Activated CD4-positive, alpha-beta T cell treated with anti-CD3 and anti-CD28 coated beads, Interleukin-2, amount 50 U/mL, for 48 hours (primary cell): Measurements from ENCODE around the gene NADSYN1.
"Not testable (repeated sequence)": the region's sequence is repeated elsewhere in the genome, so short reads cannot be mapped to it uniquely, and the experiment has no call there.

Experiments used
- DNase-seq, 2 experiments: peaks; one replicate each; pipeline ENCODE4 v3.0.0-alpha.2; 2020

The NADSYN1 gene

DNA sequence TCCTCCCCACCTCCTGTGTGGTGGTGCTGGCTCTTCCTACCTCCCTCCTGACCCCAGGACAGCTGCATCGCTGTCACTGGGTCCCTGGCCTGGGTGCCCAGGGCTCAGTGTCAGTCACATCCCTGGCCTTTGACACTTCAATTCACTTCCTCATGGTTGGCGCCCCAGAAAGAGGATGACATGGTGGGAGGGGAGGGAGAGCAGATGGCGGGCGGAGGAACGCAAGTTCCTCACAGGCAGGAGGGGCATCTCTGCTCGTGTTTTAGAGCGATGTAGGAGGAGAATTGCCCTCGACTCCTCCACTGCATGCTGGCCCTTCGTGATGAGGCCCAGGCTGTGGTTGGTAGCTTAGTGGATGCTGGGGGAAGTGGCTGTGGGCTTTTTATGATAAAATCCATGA, 38.9 kb downstream of the NADSYN1 start:
- no peak for DNase-seq

DNA sequence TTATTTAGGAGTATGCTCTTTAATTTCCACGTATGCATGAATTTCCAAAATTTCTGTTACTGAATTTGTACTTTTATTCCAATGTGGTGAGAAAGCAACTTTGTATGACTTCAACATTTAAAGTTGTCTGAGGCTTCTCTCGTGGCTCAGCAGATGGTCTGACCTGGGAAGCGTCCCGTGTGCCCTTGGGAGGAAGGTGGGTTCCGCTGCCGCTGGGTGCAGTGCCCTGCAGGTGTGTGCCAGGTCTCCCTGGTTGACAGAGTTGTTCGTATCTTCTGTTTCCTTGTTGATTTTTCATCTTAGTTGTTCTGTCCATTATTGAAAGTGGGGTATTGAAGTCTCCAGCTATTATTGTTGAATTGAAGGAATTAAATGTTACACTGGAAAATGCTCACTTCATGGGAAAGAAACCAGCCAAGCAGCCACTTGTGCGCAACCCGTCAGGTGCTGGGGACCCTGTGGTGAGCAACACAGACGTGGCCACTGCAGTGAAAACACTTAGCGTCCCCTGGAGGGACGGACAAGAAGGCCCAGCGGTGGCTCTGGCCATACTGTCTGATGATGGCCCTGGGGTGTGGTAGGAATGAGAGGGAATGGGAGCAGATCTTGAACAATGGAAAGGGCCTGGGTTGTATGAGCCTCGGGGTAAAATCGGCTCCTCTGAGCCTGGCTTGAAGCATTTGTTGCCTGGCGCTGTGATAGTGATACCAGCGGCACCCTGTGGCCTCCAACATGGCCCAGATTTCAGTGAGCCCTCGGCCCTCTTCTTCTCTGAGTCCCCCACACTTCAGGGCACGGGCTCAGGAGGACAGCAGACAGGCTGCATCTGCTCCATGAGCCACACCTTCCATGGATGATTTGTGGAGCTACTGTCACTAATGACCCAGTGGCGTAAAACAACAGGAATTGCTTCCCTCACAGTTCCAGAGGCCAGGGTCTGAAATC, 42.6 kb downstream of the NADSYN1 start:
- DNase-seq, result no peak

DNA sequence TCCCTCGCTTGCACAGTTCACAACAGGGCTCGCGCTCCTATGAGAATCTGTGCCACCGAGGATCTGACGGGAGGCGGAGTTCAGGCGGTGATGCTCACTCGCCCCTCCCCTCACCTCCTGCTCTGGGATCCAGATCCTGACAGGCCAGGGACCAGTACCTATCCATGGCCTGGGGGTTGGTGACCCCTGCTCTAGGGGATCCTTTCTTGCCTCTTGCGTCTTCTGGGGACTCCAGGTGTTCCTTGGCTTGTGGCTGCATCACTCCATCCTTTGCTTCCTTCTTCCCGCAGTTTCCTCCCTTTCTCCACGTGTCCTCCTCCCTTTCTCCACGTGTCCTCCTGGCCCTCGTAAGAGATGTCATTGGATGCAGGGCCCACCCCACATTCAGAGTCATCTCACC, 43.4 kb downstream of the NADSYN1 start:
- DNase-seq, result no peak

DNA sequence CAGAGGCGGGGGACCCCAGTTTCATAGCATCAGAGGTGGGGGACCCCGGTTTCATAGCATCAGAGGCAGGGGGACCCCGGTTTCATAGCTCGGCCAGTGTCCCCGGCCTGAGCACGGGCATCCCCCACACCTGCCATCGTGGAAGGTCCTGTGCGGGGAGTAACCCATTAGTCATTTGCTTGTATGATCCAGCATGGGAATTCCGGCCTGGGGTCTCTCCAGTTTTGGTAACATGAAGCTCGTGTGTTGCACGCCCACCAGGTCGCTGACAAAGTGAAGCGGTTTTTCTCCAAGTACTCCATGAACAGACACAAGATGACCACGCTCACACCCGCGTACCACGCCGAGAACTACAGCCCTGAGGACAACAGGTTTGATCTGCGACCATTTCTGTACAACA, 45.1 kb downstream of the NADSYN1 start:
- no peak for DNase-seq

DNA sequence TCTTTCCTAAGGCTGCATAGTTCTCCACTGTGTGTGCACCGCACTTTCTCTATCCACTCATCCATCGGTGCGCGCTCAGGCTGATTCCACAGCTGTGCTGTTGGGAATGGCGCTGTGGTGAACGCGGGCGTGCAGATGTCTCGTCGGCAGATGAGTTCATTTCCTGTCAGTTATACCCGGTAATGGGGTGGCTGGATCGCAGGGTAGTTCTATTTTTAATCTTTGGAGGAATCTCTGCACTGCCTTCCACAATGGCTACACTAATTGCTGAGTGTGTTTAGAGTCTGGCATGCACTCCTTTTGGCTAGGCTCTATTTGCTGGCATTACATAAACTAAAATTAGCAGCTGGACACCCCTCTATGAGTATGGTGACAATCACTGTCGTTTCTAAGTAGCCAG, 46.1 kb downstream of the NADSYN1 start:
- no peak for DNase-seq

DNA sequence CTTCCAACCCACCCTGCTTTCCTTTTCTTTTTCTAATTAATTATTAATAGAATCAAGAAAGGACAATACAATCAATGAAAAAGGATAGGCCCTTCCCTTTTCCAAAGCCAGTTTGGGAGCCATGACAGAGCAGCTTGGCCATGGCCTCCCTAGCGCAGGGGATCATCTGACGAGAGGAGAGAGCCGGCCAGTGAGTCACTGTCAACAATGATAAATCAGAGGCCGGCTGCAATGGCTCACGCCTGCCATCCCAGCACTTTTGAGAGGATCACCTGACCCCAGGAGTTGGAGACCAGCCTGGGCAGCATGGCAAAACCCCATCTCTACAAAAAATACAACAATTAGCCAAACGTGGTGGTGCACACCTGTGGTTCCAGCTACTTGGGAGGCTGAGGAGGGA, 46.5 kb downstream of the NADSYN1 start:
- no peak for DNase-seq

DNA sequence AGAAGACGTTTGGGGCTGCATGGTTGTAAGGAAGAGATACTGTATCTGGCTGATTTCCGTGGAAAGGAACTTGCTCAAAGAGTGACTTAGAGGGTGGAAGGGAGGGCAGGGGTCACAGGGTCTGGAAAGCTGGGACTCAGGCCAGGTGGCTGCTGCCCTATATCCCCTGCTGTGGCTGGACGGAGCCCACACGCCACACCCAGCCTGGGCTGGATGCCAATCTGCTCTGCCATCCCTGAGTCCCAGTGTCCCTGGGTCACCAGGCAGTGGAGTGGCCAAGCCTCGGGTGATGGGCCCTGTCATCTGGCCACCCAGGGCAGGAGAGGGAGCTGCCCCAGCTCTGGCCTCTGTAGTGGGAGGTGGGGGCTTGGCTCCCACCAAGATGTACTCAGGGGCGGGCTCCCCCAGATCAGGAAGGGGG, 47.6 kb downstream of the NADSYN1 start:
- no peak for DNase-seq

DNA sequence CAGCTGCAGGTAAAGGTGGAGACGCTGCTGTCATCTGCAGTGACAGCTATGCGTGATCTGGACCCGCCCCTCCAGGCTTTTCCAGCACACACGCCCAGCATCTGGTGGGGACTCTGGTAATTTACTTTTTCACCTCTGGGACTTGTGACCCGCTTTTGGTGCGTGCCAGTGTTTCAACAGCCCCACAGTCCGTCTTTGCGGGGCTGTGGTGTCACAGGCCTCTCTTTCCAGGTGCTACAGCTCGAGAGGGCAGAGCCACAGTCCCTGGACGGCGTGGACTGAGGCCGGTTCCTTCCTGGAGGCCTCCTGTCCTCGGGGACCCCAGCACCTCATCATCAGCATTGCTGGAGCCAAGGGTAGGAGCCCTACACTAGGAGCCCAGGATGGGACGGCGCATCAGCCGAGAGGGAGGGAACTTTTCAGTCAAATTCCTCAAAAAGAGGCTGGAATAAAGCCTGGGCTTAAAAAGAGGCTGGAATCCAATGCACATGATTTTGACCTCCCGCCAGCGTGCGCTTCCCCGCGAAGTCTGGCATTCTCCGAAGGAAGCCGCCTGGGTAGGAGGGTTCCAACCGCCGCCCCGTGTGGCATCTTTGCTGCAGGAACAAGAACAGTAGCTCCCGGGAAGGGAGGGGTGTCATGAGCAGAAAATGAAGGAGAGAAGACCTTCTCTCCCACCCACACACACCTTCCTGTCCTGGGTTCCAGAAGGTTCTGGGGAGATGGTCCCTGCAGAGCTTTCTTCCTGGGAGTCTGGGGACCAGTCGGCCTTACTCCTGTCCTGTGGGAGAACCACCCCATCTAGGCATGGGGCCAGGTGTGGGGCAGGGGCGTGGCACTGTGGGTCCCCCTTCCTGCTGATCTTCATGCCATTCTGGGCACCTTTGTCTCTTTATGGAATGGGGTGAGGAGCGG, 48.3 kb downstream of the NADSYN1 start:
- DNase-seq, result no peak

DNA sequence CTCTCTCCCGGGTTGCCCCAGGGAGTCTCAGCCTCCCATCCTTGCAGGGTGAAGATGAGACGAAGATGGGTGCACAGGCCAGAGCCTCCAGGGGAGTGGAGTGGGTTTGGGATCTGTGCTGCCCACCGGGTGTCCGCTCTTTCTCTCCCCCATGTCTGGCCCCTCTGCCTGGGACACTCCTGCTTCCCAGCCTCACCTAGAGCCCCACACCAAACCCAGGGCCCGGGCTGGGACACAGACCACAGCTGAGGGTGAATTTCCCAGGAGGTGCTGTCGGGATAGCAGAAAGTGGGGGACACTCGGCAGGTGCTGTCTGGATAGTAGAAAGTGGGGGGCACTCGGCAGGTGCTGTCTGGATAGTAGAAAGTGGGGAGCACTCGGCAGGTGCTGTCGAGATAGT, 49.0 kb downstream of the NADSYN1 start:
- no peak for DNase-seq

DNA sequence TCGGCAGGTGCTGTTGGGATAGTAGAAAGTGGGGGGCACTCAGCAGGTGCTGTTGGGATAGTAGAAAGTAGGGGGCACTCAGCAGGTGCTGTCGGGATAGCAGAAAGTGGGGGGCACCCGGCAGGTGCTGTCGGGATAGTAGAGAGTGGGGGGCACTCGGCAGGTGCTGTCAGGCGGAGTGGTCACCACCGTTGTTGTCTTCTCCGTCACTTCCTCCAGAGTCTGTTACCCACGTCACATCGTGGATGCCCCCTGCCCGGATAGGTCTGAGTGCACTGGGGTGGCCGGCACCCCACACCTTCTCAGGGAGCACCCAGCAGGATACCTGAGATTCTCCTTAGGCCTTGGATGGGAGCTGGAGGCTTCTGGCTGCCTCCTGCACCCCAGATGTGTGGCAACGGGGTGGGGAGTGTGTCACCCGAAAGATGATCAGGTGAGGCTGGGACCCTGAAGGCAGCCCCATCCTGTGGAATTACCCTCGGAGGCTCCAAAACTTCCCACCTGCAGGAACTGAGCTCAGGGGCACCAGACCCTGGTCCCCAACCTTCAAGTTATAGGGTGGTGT, 50.0 kb downstream of the NADSYN1 start:
- no peak for DNase-seq

DNA sequence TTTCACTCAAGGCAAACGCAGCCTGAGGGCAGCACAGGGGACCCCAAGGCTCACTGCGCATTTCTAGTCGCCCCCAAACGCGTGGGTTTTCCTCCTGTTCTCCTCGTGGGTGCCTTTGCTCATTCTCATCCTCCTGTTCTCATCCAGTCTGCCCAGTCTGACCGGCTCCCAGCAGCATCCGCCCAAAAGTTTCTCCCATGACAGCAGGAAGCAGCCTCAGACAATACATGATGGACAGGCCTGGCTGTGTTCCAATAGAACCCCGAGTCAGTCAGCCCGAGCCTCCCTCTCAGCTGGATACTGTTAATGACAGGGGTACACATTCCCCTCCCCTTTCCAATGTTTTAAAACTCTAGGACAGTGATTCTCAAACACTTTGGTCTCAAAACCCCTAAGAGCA, 51.5 kb downstream of the NADSYN1 start:
- DNase-seq, result no peak

DNA sequence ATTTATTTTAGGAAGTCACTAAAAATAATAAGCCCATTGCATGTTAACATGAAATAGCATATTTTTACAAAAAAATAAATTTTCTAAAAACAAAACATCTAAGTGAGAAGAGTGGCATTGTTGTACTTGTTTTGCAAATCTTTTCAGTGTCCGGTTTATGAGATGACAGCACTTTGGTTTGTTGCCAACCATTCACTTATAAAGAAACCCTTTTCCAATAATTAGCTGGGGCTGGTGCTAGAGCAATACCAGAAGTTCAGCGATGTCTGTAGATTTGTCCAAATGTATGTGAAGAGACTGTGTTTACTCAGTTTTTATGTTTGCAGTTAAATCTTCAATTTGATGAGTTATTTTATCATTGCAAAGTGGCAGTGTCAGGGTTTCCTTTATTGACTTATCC, 52.0 kb downstream of the NADSYN1 start:
- DNase-seq, result no peak

DNA sequence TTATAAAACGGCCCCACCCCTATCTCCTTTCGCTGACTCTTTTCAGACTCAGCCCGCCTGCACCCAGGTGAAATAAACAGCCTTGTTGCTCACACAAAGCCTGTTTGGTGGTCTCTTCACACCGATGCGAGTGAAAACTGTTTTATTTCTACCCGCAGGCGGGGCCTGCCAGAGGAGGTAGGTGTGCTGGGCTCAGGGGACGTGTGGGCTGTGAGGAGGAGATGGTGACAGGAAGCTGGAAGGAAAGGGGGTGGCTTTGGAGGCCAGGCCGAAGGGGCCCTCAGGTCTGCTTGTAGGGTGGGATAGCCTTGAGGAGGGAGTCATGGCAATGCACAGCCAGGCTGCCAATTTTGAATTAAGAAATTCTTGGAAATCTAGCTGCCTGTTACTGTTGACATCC, 52.8 kb downstream of the NADSYN1 start:
- DNase-seq, result no peak

DNA sequence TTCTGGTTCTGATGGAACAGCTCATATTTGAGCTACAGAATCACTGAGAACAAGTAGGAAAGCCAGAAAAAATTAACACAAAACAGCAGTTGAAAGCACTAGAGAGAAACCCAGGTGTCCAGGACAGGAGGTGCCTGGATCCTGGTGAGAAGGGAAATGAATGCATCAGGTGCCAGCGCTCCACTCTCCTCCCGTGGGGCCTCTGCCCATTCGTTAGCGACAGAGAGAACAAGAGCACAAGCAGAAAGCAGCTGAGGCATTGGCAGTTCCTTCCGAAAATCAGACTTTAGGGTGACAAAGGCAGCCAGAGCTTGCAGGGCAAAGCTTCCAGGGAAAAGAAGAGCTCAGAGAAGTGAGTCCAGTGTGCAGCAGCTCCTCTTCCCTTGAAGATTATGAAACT, 54.1 kb downstream of the NADSYN1 start:
- no peak for DNase-seq

DNA sequence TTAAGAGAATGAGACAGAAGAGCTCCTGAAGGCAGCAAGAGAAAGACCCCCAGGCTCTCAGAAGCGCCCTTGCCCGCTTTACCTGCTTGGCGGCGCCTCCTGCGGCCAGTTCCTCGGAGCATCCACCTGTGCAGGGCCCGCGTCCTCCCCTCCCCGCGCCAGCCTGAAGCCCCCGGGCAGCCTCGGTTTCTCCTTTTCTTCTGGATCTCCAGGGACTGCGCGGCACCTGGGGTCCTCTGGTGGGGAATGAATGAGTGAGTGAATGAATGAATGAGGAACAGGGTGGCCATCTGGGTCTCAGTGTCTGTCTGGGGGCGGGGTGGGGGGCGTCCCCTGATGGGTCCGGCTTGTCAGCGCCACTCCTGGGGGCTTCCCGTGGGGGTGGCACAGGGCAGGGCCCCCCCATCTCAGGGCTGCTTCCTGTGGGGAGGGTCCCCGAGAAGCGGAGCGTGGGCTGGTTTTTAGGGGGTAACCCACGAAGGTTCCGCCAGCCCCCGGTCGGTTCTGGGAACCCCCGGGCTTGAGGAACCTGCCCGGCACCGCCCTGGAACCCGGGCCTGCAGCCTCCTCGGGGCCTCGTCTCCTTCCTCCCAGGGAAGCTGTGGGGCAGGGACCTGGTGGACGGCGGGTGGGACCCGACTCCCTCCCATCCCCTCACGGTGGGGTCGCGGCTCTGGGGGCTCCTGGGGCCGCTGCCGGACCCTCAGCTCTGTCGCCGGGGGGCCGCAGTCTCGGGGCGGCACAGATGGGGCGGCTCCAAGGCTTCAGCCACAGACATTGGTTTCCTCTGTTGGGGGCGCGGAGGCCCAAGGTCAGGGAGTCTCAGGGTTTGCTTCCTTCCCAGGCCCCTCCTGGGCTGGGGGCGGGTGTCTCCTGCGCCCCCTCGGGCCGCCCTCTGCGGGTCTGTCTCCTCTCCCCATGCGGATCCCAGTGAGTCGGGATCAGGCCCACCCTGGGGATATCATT, 65.8 kb downstream of the NADSYN1 start:
- no peak for DNase-seq

DNA sequence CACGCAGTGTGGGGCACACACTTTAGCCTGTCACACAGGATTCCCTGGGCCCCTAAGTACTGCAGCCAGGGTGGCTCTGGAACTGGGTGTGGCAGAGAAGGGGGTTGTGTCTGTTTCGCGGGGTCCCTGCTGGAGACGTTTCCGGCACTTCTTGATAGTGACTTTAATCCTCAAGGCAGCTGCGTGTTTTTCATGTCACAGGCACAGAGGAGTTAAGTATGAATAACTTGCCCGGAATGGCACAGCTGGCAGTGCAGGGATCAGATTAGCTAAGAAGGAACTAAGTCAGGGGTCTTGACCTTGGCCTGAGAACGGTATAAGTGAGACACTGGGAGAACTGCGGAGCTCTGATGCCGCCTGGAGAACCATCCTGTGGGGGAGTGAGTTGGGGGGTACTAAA, 66.5 kb downstream of the NADSYN1 start:
- no peak for DNase-seq

DNA sequence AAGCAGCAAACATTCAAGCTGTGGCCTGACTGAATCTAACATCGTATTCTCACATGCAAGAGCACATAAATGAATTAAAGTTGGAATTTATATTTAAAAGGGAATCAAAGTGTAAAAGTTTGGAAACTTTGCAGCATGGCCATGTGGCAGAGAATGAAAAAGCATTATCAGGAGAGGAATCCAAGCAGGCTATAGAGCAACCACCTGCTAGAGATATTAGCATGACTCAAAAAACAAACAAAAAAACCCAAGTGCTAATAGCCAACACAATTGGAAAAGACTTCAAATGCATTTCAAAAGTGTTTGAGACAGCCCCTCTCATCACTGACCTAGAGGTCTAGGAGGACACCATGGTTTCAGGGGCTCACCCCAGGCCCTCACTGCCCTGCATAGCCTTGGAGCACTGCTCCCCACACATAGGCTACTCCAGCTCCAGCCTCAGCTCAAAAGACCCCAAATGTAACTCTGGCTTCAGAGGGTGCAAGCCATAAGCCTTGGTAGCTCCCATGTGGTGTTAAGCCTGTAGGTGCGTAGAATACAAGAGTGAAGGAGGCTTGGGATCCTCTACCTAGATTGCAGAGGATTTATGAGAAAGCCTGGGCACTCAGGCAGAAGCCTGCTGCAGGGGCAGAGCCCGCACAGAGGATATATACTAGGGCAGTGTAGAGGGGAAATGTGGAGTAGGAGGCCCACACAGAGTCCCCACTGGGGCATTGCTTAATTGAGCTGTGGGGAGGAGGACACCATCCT, 72.4 kb downstream of the NADSYN1 start:
- no peak for DNase-seq

DNA sequence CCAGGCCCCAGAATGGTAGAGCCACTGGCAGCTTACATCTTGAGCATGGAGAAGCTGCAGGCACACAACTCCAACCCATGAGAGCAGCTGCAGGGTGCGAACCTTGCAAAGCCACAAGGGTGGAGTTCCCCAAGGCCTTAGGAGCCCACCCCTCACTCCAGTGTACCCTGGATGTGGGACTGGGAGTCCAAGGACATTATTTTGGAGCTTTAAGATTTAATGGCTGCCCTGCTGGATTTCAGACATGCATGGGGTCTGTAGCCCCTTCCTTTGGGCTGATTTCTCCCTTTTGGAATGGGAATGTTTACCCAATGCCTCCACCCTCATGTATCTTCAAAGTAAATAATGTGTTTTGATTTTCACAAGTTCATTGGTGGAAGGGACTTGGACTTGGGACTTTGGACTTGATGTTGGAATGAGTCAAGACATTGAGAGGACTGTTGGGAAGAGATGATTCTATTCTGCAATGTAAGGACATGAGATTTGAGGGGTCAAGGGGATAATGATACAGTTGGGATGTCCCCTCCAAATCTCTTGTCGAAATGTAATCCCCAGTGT, 73.0 kb downstream of the NADSYN1 start:
- no peak for DNase-seq

DNA sequence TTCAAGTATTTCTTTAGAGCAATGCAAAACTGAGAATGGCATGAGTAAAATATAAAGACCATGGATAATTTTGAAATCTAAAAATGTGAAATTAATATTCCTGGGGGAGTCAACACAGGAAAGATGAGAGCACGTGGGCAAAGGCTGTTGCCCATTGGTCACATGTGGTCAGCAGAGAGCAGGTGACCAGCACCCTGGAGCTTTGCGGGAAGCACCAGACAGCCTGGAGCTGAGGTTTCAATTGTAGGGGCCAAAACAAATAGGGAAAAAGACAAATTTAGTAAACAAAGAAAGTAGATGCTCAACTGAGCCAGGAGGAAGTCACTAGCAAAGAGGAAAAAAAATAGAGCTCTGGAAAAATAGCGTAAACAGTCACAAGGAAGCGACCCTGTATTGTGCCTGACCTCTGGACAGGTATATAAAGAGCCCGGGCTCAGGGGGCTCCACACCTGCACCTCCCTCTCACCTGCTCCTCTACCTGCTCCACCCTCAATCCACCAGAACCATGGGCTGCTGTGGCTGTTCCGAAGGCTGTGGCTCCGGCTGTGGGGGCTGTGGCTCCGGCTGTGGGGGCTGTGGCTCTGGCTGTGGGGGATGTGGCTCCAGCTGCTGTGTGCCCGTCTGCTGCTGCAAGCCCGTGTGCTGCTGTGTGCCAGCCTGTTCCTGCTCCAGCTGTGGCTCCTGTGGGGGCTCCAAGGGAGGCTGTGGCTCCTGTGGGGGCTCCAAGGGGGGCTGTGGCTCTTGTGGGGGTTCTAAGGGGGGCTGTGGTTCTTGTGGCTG, 74.0 kb downstream of the NADSYN1 start, which contains the start of gene KRTAP5-7:
TSS of gene KRTAP5-7 (plus strand) at position 472 of the 780 bp plus-strand sequence. CDS start at position 506, 34 bp downstream.
- DNase-seq, result not testable (repeated sequence)

DNA sequence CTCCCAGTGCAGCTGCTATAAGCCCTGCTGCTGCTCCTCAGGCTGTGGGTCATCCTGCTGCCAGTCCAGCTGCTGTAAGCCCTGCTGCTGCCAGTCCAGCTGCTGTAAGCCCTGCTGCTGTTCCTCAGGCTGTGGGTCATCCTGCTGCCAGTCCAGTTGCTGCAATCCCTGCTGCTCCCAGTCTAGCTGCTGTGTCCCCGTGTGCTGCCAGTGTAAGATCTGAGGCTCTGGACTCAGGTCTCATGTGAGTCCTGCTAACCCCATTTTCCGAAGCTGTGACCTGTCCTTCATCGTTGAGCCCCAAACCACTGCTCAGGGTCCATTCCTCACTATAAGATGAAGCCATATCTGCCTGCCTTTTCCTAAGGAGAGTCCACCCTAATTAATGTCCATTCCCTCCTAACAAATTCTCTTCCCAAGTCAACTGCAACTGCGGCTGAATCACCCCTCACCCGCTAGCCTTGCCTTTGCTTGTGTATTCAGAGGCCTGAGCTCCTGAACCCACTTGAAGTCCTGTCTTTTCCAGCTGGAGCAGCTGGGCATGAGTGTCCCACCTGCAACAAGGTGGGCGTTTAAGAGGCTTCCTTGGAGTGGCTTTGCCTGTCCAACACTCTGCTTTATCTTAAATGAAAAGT, 74.7 kb downstream of the NADSYN1 start:
- no peak for DNase-seq
